WTC11 (cell line): ENCODE results near the gene NDUFA11. TPM values are rescaled to one million over a fixed set of nuclear protein-coding genes. Genes with fewer than 3 reads are reported as not detected.

ENCODE experiments used
- ATAC-seq: fragments of 200-7000 bp; cut with Tn5 transposase; 2 replicates; pipeline ENCODE4 v1.10.0; 2021; ENCODE audit warnings: mild to moderate bottlenecking, moderate library complexity
- CTCF ChIA-PET: fragments of 300-600 bp; sonication (Branson Sonifier 250); formaldehyde crosslinking; loops from one replicate; lab custom pipeline; 2021; ENCODE audit warnings: antibody characterized with exemption; lab: Charles Lee
- POLR2A ChIA-PET: fragments of 350-600 bp; sonication (Branson Sonifier 250); formaldehyde crosslinking; loops from one replicate; lab custom pipeline; 2021; ENCODE audit warnings: antibody characterized with exemption; lab: Charles Lee
- DNase-seq: peaks from one replicate; pipeline ENCODE4 v3.0.0; 2021; ENCODE audit warnings: low spot score
- H3K27ac Mint-ChIP-seq: 2 replicates; pipeline ENCODE4 v1.8.0; 2021; ENCODE audit warnings: mixed read lengths
- H3K27me3 Mint-ChIP-seq: 2 replicates; pipeline ENCODE4 v1.8.0; 2021; ENCODE audit warnings: low read depth, mild to moderate bottlenecking, moderate library complexity, mixed read lengths
- H3K36me3 Mint-ChIP-seq: 2 replicates; pipeline ENCODE4 v1.8.0; 2021; ENCODE audit warnings: mixed read lengths
- H3K4me1 Mint-ChIP-seq: 2 replicates; pipeline ENCODE4 v1.8.0; 2022; ENCODE audit warnings: mixed read lengths
- H3K4me3 Mint-ChIP-seq: 2 replicates; pipeline ENCODE4 v1.8.0; 2021; ENCODE audit warnings: mild to moderate bottlenecking, moderate library complexity, mixed read lengths
- H3K9me3 Mint-ChIP-seq: 2 replicates; pipeline ENCODE4 v1.8.0; 2021; ENCODE audit warnings: mixed read lengths
- CBFB ChIP-seq: sonication (generic); formaldehyde crosslinking; IDR thresholded peaks from 2 replicates; pipeline ENCODE4 v1.8.1; 2022; ENCODE audit warnings: mild to moderate bottlenecking, low read depth, missing genetic modification reagents
- CREB1 ChIP-seq: sonication (generic); formaldehyde crosslinking; IDR thresholded peaks from 2 replicates; pipeline ENCODE4 v1.8.0; 2023; ENCODE audit warnings: mild to moderate bottlenecking, missing genetic modification reagents
- GABPB1 ChIP-seq: sonication (generic); formaldehyde crosslinking; IDR thresholded peaks from 2 replicates; pipeline ENCODE4 v1.8.1; 2023; ENCODE audit warnings: mild to moderate bottlenecking, missing genetic modification reagents
- JAZF1 ChIP-seq: fragments of 250-450 bp; sonication (Bioruptor Pico); IDR thresholded peaks from 2 replicates; pipeline ENCODE4 v1.9.0; 2021; ENCODE audit warnings: moderate library complexity, mild to moderate bottlenecking, inconsistent platforms
- OVOL2 ChIP-seq: fragments of 250-450 bp; sonication (Bioruptor Pico); IDR thresholded peaks from 2 replicates; pipeline ENCODE4 v1.9.0; 2021; ENCODE audit warnings: mild to moderate bottlenecking, borderline replicate concordance
- RORB ChIP-seq: fragments of 250-450 bp; sonication (Bioruptor Pico); IDR thresholded peaks from 2 replicates; pipeline ENCODE4 v1.9.0; 2021; ENCODE audit warnings: mild to moderate bottlenecking
- SMAD4 ChIP-seq: sonication (generic); formaldehyde crosslinking; IDR thresholded peaks from 2 replicates; pipeline ENCODE4 v1.8.0; 2022; ENCODE audit warnings: mild to moderate bottlenecking, missing genetic modification reagents
- ZNF121 ChIP-seq: sonication (generic); formaldehyde crosslinking; IDR thresholded peaks from 2 replicates; pipeline ENCODE4 v1.8.0; 2023; ENCODE audit warnings: missing genetic modification reagents
- ZNF138 ChIP-seq: sonication (generic); formaldehyde crosslinking; conservative IDR thresholded peaks from 2 replicates; pipeline ENCODE4 v1.8.1; 2022; ENCODE audit warnings: mild to moderate bottlenecking, moderate library complexity, missing genetic modification reagents
- ZNF317 ChIP-seq: sonication (generic); formaldehyde crosslinking; IDR thresholded peaks from 2 replicates; pipeline ENCODE4 v1.8.1; 2023; ENCODE audit warnings: low read depth, mild to moderate bottlenecking, moderate library complexity, missing genetic modification reagents, borderline replicate concordance
- total RNA-seq: library from RNA; stranded (reverse); gene quantifications from 3 replicates; pipeline ENCODE4 v1.2.3, GENCODE V29; 2021
- TF ChIP-seq, protein P1 (sequence below): fragments of 250-450 bp; sonication (Bioruptor Pico); IDR thresholded peaks from 2 replicates; pipeline ENCODE4 v1.9.0; 2021; ENCODE audit warnings: mild to moderate bottlenecking
- TF ChIP-seq, protein P2 (sequence below): fragments of 200-600 bp; IDR thresholded peaks from 2 replicates; pipeline ENCODE4 v1.8.0; 2022; ENCODE audit warnings: antibody characterized with exemption
- TF ChIP-seq, protein P3 (sequence below): fragments of 250-450 bp; sonication (Bioruptor Pico); IDR thresholded peaks from 2 replicates; pipeline ENCODE4 v1.9.0; 2021; ENCODE audit warnings: moderate library complexity, mild to moderate bottlenecking, inconsistent platforms, borderline replicate concordance
- TF ChIP-seq, protein P4 (sequence below): sonication (generic); formaldehyde crosslinking; conservative IDR thresholded peaks from 2 replicates; pipeline ENCODE4 v1.8.1; 2022; ENCODE audit warnings: mild to moderate bottlenecking, missing genetic modification reagents
- TF ChIP-seq, protein P5 (sequence below): sonication (generic); formaldehyde crosslinking; IDR thresholded peaks from 2 replicates; pipeline ENCODE4 v1.8.1; 2023; ENCODE audit warnings: mild to moderate bottlenecking, missing genetic modification reagents, moderate library complexity
- TF ChIP-seq, protein P6 (sequence below): sonication (generic); formaldehyde crosslinking; IDR thresholded peaks from 2 replicates; pipeline ENCODE4 v1.8.1; 2023; ENCODE audit warnings: mild to moderate bottlenecking, missing genetic modification reagents
- TF ChIP-seq, protein P7 (sequence below): sonication (generic); formaldehyde crosslinking; IDR thresholded peaks from 2 replicates; pipeline ENCODE4 v1.8.0; 2023; ENCODE audit warnings: missing genetic modification reagents, mild to moderate bottlenecking, borderline replicate concordance
- TF ChIP-seq, protein P8 (sequence below): sonication (generic); formaldehyde crosslinking; IDR thresholded peaks from 2 replicates; pipeline ENCODE4 v1.8.0; 2022; ENCODE audit warnings: mild to moderate bottlenecking, missing genetic modification reagents
- TF ChIP-seq, protein P9 (sequence below): fragments of 250-450 bp; sonication (Bioruptor Pico); IDR thresholded peaks from 2 replicates; pipeline ENCODE4 v2.1.2; 2022; ENCODE audit warnings: mild to moderate bottlenecking, moderate library complexity

NDUFA11 gene
- total RNA-seq, 1 experiment from 2014 or later = 261 TPM

DNA sequence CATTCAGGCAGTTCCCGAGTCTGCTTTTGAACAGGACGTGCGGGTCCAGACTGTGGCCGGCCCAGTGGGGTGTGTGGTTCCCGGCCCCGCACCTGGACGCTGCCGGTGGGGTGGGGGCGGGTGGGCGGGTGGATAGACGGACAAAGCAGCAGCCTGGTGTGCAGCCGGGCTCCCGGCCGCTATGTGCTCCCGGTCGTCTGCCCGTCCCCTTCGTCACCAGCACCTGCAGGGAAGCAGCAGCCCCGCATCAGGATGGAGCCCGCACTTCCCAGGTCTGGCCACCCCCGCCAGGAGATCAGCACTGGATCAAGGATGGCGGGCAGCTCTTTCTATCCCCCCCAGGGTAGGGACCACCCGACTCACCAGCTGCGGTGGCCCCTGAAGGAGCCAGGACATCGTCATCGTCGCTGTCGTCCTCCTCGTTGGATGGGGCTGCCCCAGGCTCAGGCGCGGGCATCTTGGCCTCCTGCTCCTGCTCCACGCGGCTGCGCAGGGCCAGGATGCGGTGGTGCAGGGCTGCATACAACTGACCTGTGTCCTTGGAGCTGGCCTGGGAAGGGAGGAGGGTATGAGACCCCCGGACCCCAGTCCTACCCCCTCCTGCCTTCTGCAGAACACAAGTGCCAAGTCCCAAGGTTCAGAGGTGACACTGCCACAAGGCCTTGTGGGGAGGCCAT lies 14.0 kb upstream of the NDUFA11 start:
- Mint-ChIP-seq H3K4me1 (no peaks in the 10 kb centered on the region), H3K27me3 (no peaks in the 10 kb centered on the region), H3K9me3 (no peaks in the 10 kb centered on the region), H3K27ac (no peak overlapping the region), H3K36me3 (peaks cover 25% of the 10 kb centered on the region), H3K4me3 (no peak overlapping the region)
- DNase-seq = no peak
- ChIA-PET POLR2A (no interaction called here), CTCF (no interaction called here)
- TF ChIP-seq, protein P1, sequence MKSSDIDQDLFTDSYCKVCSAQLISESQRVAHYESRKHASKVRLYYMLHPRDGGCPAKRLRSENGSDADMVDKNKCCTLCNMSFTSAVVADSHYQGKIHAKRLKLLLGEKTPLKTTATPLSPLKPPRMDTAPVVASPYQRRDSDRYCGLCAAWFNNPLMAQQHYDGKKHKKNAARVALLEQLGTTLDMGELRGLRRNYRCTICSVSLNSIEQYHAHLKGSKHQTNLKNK (CRISPR knock-in tag) = no peak
- TF ChIP-seq ZNF317 (CRISPR knock-in tag) (no peak), GABPB1 (CRISPR knock-in tag) (no peak), ZNF121 (CRISPR knock-in tag) (no peak)
- TF ChIP-seq, protein P2, sequence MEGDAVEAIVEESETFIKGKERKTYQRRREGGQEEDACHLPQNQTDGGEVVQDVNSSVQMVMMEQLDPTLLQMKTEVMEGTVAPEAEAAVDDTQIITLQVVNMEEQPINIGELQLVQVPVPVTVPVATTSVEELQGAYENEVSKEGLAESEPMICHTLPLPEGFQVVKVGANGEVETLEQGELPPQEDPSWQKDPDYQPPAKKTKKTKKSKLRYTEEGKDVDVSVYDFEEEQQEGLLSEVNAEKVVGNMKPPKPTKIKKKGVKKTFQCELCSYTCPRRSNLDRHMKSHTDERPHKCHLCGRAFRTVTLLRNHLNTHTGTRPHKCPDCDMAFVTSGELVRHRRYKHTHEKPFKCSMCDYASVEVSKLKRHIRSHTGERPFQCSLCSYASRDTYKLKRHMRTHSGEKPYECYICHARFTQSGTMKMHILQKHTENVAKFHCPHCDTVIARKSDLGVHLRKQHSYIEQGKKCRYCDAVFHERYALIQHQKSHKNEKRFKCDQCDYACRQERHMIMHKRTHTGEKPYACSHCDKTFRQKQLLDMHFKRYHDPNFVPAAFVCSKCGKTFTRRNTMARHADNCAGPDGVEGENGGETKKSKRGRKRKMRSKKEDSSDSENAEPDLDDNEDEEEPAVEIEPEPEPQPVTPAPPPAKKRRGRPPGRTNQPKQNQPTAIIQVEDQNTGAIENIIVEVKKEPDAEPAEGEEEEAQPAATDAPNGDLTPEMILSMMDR = no peak
- no peak for ATAC-seq

DNA sequence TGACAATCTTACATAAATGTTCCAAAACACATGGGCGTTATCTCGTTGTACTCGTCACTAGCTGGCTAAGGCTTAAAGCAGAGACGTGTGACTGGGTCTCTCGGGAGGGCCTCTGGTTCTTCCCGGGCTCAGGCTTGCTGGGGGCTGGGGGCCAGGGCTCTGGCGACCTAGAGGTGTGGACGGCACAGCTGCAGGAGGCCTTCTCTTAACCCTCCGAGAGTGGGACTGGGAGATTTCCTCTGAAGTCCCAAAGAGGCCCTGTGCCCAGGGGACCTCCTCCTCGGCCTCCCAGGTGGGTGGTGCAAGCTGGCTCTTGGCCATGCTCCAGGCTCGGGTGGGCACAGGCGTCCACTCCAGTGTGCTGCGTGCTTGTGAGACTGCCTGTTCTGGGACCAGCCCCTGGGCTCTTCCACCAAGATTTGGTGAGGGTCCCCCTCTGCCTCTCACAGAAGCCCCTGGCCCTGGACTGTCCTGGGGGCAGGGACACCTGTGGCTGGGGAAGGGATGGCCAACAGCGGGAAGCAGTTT lies 12.7 kb upstream of the NDUFA11 start:
- H3K27me3 Mint-ChIP-seq = no peaks in the 10 kb centered on the region
- POLR2A ChIA-PET = no interaction called here
- H3K36me3 Mint-ChIP-seq = peaks cover 15% of the 10 kb centered on the region
- no peak overlapping the region for H3K4me3 Mint-ChIP-seq
- TF ChIP-seq ZNF138 (CRISPR knock-in tag) = no peak
- TF ChIP-seq, protein P3, sequence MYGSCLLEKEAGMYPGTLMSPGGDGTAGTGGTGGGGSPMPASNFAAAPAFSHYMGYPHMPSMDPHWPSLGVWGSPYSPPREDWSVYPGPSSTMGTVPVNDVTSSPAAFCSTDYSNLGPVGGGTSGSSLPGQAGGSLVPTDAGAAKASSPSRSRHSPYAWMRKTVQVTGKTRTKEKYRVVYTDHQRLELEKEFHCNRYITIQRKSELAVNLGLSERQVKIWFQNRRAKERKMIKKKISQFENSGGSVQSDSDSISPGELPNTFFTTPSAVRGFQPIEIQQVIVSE (CRISPR knock-in tag) = no peak
- TF ChIP-seq, protein P4, sequence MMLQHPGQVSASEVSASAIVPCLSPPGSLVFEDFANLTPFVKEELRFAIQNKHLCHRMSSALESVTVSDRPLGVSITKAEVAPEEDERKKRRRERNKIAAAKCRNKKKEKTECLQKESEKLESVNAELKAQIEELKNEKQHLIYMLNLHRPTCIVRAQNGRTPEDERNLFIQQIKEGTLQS (CRISPR knock-in tag) = no peak
- TF ChIP-seq, protein P5, sequence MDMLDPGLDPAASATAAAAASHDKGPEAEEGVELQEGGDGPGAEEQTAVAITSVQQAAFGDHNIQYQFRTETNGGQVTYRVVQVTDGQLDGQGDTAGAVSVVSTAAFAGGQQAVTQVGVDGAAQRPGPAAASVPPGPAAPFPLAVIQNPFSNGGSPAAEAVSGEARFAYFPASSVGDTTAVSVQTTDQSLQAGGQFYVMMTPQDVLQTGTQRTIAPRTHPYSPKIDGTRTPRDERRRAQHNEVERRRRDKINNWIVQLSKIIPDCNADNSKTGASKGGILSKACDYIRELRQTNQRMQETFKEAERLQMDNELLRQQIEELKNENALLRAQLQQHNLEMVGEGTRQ (CRISPR knock-in tag) = no peak
- TF ChIP-seq RORB (CRISPR knock-in tag) = no peak
- TF ChIP-seq, all 79 proteins: peak for 0
- no peak for ATAC-seq
- DNase-seq = no peak
- Mint-ChIP-seq H3K4me1 (no peaks in the 10 kb centered on the region), H3K9me3 (no peaks in the 10 kb centered on the region), H3K27ac (no peak overlapping the region)
- CTCF ChIA-PET = no interaction called here

DNA sequence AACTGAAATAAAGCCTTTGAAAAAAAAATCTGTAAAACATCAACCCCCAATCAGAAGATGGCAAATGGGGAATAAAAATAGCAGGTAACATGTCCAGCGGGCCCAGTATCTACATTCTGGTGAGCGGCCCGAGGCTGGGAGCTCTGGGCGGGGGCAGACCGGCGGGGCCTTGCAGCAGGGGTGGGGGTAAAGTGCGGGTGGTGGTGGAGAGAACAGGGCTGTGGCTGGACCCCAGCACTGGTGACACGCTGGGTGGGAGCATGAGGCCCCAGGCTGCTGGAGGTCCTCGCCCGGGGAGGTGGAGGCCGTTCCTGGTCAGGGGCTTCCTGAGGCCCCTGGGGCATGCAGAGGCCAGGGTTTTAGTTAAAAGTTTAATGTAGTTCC lies 12.2 kb upstream of the NDUFA11 start:
- Mint-ChIP-seq H3K9me3 (no peaks in the 10 kb centered on the region), H3K36me3 (peaks cover 13% of the 10 kb centered on the region), H3K27ac (no peak overlapping the region), H3K27me3 (no peaks in the 10 kb centered on the region), H3K4me1 (no peaks in the 10 kb centered on the region), H3K4me3 (no peak overlapping the region)
- ATAC-seq = no peak
- DNase-seq = no peak
- ChIA-PET CTCF (no interaction called here), POLR2A (no interaction called here)
- TF ChIP-seq JAZF1 (CRISPR knock-in tag) (no peak), CREB1 (CRISPR knock-in tag) (no peak), CBFB (CRISPR knock-in tag) (no peak), OVOL2 (CRISPR knock-in tag) (no peak), ZNF138 (CRISPR knock-in tag) (no peak), GABPB1 (CRISPR knock-in tag) (no peak), SMAD4 (CRISPR knock-in tag) (no peak)
- TF ChIP-seq, protein P6, sequence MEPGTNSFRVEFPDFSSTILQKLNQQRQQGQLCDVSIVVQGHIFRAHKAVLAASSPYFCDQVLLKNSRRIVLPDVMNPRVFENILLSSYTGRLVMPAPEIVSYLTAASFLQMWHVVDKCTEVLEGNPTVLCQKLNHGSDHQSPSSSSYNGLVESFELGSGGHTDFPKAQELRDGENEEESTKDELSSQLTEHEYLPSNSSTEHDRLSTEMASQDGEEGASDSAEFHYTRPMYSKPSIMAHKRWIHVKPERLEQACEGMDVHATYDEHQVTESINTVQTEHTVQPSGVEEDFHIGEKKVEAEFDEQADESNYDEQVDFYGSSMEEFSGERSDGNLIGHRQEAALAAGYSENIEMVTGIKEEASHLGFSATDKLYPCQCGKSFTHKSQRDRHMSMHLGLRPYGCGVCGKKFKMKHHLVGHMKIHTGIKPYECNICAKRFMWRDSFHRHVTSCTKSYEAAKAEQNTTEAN = no peak
- TF ChIP-seq, protein P7, sequence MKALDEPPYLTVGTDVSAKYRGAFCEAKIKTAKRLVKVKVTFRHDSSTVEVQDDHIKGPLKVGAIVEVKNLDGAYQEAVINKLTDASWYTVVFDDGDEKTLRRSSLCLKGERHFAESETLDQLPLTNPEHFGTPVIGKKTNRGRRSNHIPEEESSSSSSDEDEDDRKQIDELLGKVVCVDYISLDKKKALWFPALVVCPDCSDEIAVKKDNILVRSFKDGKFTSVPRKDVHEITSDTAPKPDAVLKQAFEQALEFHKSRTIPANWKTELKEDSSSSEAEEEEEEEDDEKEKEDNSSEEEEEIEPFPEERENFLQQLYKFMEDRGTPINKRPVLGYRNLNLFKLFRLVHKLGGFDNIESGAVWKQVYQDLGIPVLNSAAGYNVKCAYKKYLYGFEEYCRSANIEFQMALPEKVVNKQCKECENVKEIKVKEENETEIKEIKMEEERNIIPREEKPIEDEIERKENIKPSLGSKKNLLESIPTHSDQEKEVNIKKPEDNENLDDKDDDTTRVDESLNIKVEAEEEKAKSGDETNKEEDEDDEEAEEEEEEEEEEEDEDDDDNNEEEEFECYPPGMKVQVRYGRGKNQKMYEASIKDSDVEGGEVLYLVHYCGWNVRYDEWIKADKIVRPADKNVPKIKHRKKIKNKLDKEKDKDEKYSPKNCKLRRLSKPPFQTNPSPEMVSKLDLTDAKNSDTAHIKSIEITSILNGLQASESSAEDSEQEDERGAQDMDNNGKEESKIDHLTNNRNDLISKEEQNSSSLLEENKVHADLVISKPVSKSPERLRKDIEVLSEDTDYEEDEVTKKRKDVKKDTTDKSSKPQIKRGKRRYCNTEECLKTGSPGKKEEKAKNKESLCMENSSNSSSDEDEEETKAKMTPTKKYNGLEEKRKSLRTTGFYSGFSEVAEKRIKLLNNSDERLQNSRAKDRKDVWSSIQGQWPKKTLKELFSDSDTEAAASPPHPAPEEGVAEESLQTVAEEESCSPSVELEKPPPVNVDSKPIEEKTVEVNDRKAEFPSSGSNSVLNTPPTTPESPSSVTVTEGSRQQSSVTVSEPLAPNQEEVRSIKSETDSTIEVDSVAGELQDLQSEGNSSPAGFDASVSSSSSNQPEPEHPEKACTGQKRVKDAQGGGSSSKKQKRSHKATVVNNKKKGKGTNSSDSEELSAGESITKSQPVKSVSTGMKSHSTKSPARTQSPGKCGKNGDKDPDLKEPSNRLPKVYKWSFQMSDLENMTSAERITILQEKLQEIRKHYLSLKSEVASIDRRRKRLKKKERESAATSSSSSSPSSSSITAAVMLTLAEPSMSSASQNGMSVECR = no peak
- TF ChIP-seq, protein P8, sequence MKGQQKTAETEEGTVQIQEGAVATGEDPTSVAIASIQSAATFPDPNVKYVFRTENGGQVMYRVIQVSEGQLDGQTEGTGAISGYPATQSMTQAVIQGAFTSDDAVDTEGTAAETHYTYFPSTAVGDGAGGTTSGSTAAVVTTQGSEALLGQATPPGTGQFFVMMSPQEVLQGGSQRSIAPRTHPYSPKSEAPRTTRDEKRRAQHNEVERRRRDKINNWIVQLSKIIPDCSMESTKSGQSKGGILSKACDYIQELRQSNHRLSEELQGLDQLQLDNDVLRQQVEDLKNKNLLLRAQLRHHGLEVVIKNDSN = no peak
- TF ChIP-seq, protein P9, sequence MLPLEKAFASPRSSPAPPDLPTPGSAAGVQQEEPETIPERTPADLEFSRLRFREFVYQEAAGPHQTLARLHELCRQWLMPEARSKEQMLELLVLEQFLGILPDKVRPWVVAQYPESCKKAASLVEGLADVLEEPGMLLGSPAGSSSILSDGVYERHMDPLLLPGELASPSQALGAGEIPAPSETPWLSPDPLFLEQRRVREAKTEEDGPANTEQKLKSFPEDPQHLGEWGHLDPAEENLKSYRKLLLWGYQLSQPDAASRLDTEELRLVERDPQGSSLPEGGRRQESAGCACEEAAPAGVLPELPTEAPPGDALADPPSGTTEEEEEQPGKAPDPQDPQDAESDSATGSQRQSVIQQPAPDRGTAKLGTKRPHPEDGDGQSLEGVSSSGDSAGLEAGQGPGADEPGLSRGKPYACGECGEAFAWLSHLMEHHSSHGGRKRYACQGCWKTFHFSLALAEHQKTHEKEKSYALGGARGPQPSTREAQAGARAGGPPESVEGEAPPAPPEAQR (CRISPR knock-in tag) = no peak
